Ishikawa (cell line): Measurements from ENCODE around the gene DAB2IP.

ENCODE experiments used
- CEBPB ChIP-seq: IDR thresholded peaks from 2 replicates; pipeline ENCODE4 v1.6.1; 2012
- CREB1 ChIP-seq: IDR thresholded peaks from 2 replicates; pipeline ENCODE4 v1.6.1; 2012; ENCODE audit warnings: low read depth
- EGR1 ChIP-seq: IDR thresholded peaks from 2 replicates; pipeline ENCODE4 v1.6.1; 2012
- EP300 ChIP-seq: IDR thresholded peaks from 2 replicates; pipeline ENCODE4 v1.6.1; 2012; ENCODE audit warnings: borderline replicate concordance
- FOXM1 ChIP-seq: IDR thresholded peaks from 2 replicates; pipeline ENCODE4 v1.6.1; 2012; ENCODE audit warnings: low read depth, borderline replicate concordance
- MAX ChIP-seq: IDR thresholded peaks from 2 replicates; pipeline ENCODE4 v1.6.1; 2012
- NFIC ChIP-seq: IDR thresholded peaks from 2 replicates; pipeline ENCODE4 v1.6.1; 2012
- RAD21 ChIP-seq: IDR thresholded peaks from 2 replicates; pipeline ENCODE4 v1.6.1; 2012; ENCODE audit warnings: low read depth
- REST ChIP-seq: IDR thresholded peaks from 2 replicates; pipeline ENCODE4 v1.6.1; 2012; ENCODE audit warnings: low read depth, mild to moderate bottlenecking
- TCF12 ChIP-seq: IDR thresholded peaks from 2 replicates; pipeline ENCODE4 v1.6.1; 2012; ENCODE audit warnings: low read depth
- TEAD4 ChIP-seq: IDR thresholded peaks from 2 replicates; pipeline ENCODE4 v1.6.1; 2012
- USF1 ChIP-seq: IDR thresholded peaks from 2 replicates; pipeline ENCODE4 v1.6.1; 2012
- YY1 ChIP-seq: IDR thresholded peaks from 2 replicates; pipeline ENCODE4 v1.6.1; 2012; ENCODE audit warnings: low read depth
- ZBTB7A ChIP-seq: IDR thresholded peaks from 2 replicates; pipeline ENCODE4 v1.6.1; 2012; ENCODE audit warnings: low read depth

GRCh38 chr9:121768416-121769015 lies 117.1 kb downstream of the DAB2IP start:
- TF ChIP-seq RAD21 (no peak), CEBPB (no peak), CREB1 (no peak), ZBTB7A (no peak), USF1 (no peak), MAX (no peak), REST (no peak), NFIC (no peak), YY1 (no peak), TCF12 (no peak), EP300 (no peak), FOXM1 (no peak), EGR1 (no peak), TEAD4 (no peak)
